ENCODE data around the gene SELENOV.

SELENOV gene

DNA sequence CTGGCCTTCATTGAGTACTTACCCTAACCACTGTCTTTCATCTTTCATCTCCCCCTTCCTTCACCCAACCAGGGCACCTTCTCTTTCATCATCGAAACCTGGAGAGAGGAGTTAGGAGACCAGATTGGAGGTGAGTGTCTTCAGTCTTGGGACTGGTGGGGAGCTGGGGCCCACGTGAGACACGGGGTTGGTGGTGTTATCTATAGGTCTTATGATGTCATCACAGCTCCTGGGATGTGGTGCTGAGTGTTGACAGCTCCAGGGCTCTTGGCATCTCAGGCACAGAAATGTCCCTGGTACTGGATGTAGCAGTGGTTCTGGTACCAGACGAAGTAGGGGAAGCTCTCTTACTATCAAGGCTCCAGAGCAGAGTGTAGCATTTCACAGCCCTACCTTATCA, 14.4 kb upstream of the SELENOV start:
- no peak overlapping the region for H3K4me3 ChIP-seq (replicated peaks; ENCODE audit: low read depth, low read length)
- no peak for DNase-seq (ENCODE audit: low read depth)
- TF ChIP-seq, protein P1, sequence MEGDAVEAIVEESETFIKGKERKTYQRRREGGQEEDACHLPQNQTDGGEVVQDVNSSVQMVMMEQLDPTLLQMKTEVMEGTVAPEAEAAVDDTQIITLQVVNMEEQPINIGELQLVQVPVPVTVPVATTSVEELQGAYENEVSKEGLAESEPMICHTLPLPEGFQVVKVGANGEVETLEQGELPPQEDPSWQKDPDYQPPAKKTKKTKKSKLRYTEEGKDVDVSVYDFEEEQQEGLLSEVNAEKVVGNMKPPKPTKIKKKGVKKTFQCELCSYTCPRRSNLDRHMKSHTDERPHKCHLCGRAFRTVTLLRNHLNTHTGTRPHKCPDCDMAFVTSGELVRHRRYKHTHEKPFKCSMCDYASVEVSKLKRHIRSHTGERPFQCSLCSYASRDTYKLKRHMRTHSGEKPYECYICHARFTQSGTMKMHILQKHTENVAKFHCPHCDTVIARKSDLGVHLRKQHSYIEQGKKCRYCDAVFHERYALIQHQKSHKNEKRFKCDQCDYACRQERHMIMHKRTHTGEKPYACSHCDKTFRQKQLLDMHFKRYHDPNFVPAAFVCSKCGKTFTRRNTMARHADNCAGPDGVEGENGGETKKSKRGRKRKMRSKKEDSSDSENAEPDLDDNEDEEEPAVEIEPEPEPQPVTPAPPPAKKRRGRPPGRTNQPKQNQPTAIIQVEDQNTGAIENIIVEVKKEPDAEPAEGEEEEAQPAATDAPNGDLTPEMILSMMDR (IDR thresholded peaks at IDR 0.05; ENCODE audit: low read length, missing control alignments): no peak

DNA sequence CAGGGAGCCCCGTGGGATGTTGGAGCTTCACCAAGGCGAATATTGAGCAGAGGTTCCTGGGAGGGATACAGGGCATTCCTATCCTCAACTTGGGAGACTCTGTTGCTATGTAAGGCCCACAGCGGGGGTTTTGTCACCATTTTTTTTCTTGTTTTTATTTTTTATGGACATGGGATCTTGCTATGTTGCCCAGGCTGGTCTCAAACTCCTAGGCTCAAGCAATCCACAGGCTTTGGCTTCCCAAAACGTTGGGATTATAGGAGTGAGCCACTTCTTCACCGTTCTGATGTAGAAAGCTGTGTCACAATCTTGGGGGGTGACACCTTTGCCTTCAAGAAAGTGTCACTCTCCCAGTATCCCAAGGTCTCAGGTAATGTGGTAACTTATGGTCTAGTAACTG, 13.6 kb upstream of the SELENOV start:
- no peak for DNase-seq (ENCODE audit: low read depth)
- H3K4me3 ChIP-seq (replicated peaks; ENCODE audit: low read depth, low read length): no peak overlapping the region
- TF ChIP-seq, protein P1 (IDR thresholded peaks at IDR 0.05; ENCODE audit: low read length, missing control alignments): no peak

DNA sequence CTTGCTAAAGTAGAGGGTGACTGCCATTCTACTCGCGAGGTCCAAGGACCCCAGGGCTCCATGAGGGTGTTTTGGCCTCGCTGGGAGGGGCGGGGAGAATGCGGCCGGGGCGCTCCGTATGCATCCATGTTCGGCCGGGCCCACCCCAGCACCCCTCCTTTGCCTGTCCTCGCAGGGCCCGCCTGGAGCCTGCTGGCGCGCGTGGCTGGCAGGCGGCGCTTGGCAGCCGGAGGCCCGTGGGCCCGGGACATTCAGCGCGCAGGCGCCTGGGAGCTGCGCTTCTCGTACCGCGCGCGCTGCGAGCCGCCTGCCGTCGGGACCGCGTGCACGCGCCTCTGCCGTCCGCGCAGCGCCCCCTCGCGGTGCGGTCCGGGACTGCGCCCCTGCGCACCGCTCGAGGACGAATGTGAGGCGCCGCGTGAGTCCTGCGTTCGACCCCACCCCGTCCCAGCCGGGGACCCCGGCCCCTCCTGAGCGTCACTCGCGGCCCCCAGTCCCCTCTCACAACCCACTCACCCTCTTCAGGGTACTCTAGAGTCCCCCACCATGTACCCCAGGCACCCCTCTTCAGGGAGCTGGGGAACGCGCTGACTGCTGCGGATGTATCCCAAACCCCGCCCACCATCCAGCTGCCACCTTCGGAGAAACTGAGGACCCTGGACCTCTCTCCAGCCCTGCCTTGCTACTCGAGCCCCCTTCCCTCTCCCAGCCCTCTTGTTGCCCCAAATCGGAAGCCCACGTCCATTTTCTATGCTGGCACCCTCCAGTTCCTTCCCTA, 12.1 kb upstream of the SELENOV start:
- DNase-seq (ENCODE audit: low read depth): peak; percentile 77
- H3K4me3 ChIP-seq (replicated peaks; ENCODE audit: low read depth, low read length): no peak overlapping the region
- TF ChIP-seq, protein P1 (IDR thresholded peaks at IDR 0.05; ENCODE audit: low read length, missing control alignments): peak; percentile 10

DNA sequence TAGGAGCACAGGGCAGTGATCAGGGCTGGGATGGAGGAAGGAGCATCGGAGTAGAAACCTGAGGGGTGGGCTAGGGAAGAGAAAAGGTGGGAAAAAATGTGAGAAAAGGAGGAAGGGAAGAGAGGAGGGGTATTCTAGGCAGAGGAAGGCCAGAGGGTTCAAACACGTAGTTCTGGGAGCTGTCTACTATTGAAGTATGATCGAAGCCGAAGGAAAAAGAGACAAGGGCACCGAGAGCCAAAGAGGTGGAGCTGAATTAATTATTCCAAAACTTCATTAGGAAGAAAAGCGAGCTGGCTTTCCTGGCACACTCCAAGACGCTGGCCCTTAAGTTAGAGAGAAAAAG, 8.4 kb upstream of the SELENOV start:
- no peak overlapping the region for H3K4me3 ChIP-seq (replicated peaks; ENCODE audit: low read depth, low read length)
- TF ChIP-seq, protein P1 (IDR thresholded peaks at IDR 0.05; ENCODE audit: low read length, missing control alignments): no peak
- DNase-seq (ENCODE audit: low read depth): no peak

DNA sequence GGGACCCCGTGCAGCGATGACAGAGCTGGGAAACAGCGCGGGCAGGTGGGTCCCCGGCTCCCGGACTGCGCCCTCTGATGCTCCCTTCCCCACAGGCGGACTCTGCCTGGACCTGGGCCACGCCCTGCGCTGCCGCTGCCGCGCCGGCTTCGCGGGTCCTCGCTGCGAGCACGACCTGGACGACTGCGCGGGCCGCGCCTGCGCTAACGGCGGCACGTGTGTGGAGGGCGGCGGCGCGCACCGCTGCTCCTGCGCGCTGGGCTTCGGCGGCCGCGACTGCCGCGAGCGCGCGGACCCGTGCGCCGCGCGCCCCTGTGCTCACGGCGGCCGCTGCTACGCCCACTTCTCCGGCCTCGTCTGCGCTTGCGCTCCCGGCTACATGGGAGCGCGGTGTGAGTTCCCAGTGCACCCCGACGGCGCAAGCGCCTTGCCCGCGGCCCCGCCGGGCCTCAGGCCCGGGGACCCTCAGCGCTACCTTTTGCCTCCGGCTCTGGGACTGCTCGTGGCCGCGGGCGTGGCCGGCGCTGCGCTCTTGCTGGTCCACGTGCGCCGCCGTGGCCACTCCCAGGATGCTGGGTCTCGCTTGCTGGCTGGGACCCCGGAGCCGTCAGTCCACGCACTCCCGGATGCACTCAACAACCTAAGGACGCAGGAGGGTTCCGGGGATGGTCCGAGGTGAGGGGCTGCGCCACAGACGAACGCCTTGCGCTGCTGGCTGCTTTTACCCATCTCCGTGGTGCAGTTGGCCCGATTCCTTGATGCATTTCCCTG, 7.8 kb upstream of the SELENOV start:
- TF ChIP-seq, protein P1 (IDR thresholded peaks at IDR 0.05; ENCODE audit: low read length, missing control alignments): no peak
- peak; percentile 67 for DNase-seq (ENCODE audit: low read depth)

DNA sequence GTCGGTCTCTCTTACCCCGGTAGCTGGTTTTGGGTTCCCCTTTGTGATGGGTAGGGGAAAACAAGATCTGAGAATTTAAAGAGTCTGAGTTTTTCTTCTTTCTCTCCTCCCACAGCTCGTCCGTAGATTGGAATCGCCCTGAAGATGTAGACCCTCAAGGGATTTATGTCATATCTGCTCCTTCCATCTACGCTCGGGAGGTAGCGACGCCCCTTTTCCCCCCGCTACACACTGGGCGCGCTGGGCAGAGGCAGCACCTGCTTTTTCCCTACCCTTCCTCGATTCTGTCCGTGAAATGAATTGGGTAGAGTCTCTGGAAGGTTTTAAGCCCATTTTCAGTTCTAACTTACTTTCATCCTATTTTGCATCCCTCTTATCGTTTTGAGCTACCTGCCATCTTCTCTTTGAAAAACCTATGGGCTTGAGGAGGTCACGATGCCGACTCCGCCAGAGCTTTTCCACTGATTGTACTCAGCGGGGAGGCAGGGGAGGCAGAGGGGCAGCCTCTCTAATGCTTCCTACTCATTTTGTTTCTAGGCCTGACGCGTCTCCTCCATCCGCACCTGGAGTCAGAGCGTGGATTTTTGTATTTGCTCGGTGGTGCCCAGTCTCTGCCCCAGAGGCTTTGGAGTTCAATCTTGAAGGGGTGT, 7.1 kb upstream of the SELENOV start:
- TF ChIP-seq, protein P1 (IDR thresholded peaks at IDR 0.05; ENCODE audit: low read length, missing control alignments): no peak
- no peak for DNase-seq (ENCODE audit: low read depth)
- peak overlapping the region; percentile 48 for H3K4me3 ChIP-seq (replicated peaks; ENCODE audit: low read depth, low read length)

More for the DNA sequence above, 7.8 kb upstream of the SELENOV start:
- peak overlapping the region; percentile 48 for H3K4me3 ChIP-seq (replicated peaks; ENCODE audit: low read depth, low read length)
